Activated T-cell treated with anti-CD3 and anti-CD28 coated beads for 1 hour (primary cell): Measurements from ENCODE around the gene SLC16A14.
"Not testable (repeated sequence)": the region's sequence is repeated elsewhere in the genome, so short reads cannot be mapped to it uniquely, and the experiment has no call there.

ENCODE experiments used
- DNase-seq: peaks from one replicate; pipeline ENCODE4 v3.0.0-alpha.2; 2020; ENCODE audit warnings: low read depth

The SLC16A14 gene, protein sequence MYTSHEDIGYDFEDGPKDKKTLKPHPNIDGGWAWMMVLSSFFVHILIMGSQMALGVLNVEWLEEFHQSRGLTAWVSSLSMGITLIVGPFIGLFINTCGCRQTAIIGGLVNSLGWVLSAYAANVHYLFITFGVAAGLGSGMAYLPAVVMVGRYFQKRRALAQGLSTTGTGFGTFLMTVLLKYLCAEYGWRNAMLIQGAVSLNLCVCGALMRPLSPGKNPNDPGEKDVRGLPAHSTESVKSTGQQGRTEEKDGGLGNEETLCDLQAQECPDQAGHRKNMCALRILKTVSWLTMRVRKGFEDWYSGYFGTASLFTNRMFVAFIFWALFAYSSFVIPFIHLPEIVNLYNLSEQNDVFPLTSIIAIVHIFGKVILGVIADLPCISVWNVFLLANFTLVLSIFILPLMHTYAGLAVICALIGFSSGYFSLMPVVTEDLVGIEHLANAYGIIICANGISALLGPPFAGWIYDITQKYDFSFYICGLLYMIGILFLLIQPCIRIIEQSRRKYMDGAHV

DNA sequence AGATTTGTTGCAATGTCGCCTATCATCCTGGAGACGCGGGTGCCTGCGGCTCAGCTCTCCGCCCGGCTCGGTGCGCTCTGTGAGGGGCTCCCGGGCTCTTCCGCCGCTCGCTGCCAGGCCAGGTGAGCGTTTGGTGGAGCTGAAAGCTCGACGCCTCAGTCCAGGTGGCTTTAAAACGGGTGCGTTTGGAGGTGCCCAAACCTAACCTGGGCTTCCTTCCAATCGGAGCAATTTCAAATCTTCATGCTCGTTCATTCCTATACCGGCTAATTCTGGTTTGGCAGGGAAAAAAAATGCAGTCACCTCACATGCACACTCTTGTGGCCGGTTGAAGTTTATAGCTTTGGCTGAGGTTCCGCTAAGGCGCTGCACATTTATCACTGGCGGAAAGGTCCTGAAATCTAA is at the start of gene SLC16A14:
Gene SLC16A14, minus strand, starts transcription at position 274 of the 405 bp plus-strand sequence. CDS start 9,572 bp downstream, outside the sequence.
- peak; percentile 10 for DNase-seq

DNA sequence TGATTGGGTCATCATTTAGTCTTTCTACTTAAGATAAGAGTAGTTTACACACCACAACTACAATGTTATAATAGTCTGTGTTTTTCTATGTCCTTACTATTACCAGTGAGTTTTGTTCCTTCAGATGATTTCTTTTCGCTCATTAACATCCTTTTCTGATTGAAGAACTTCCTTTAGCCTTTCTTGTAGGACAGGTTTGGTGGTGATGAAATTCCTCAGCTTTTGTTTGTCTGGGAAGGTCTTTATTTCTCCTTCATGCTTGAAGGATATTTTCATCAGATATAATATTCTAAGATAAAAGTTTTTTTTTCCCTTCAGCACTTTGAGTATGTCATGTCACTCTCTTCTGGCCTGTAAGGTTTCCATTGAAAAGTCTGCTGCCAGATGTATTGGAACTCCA is 38.0 kb upstream of the SLC16A14 start:
- DNase-seq: no peak

DNA sequence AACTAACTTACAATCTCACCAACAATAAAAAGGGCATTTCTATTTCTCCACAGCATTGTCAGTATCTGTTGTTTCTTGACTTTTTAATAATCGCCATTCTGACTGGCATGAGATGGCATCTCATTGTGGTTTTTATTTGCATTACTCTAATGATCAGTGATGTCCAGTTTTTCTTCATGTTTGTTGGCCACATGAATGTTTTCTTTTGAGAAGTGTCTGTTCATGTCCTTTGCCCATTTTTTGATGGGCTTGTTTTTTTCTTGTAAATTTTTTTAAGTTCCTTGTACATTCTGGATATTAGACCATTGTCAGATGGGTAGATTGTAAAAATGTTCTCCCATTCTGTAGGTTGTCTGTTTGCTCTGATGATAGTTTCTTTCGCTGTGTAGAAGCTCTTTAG is 33.2 kb upstream of the SLC16A14 start:
- DNase-seq: not testable (repeated sequence)

DNA sequence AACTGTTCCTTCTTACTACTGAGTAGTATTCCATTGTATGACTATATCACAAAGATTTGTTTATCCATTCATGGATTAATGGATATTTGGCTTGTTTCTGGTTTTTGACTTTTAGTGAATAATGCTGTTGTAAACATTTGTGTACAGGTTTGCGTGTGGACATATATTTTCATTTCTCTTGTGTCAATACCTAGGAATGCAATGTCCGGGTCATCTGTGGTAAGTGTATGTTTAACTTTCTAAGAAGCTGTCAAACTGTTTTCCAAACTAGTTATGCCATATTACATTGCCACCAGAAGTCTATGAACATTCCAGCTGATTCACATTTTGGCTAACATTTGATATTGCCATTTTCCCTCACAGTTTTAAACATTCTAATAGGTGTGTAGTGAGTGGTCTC is 29.1 kb upstream of the SLC16A14 start:
- DNase-seq: no peak

DNA sequence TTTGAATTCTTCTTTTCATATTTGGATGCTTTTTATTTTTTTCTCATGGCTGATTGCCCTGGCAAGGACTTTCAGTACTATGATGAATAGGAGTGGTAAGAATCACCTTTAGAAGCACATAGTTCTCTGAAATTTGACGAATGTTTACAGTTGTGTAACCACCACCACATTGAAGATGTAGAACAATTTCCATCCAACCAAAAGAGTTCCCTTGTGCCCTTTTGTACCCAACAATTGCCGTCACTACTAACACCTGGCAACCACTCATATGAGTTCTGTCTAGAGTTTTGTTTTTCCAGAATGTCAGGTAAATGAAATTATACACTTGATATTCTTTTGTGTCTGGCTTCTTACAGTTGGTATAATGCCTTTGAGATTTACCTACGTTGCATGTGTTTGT is 28.7 kb upstream of the SLC16A14 start:
- DNase-seq: no peak

DNA sequence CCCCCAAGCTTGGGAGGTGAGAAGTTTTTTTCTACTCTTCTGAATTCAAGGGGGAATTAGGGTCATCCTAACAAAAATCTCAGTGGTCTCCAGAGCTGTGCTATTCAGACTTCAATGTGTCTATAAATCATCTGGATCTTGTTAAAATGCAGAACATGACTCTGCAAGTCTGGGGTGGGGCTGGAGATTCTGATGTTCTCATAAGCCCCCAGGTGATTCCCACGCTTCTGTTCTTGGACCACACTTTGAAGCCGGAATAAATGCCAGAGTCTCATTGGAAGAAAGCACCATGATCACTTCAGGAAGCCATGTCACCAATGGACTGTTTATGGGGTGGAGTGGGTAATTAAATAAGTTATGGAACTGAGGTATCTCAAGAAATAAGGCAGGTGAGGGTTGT is 22.2 kb upstream of the SLC16A14 start:
- no peak for DNase-seq

DNA sequence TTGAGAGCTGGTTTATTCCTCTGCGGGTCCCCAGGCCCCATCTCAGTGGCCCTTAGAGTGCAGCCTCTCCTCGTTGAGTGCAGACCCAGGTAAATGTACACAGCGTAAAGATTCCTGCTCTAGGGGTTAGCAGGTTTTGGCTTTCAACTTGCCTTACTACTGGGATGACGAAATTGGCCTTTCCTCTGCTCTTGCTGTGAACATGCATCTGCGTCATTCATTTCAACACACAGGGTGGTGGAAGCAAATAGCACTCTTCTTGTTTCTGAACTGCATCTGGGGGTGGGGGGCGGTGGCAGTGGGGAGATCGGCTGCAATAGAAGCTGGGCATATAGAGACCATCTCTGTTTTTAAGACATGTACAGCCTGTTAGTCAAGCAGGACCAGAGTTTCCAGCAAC is 16.5 kb upstream of the SLC16A14 start:
- no peak for DNase-seq

DNA sequence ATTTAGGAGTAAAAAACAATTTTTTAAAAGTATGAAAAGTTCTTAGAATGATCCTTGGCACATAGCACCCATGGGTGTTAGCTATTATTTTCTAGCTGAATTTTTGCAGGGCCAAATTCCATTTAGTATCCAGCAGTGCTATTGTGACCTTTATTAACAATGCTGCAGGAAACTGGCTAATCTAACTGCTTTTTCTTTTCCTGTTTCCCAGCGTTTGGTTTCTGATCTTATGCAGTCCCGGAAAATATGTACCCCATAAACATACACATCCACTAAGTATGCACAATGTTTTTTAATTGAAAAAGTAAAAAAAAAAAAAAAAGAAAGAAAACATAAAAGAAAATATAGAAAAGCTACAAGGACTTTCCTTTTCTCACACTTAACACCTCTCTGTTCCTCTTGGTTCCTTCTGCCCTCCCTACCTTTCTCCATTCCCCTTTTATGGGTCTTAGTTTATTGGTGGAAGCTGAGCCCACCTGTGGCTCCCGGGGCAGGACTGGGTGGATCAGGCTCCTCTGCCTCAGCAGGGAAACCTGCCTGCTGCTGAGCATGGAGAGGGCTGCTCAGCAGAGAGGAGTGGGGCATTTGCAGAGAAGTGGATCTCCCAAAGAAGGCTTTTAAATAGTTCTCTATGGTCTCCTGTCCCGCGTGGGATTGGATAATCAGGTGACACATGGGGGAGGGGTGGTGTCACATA is 9.3 kb upstream of the SLC16A14 start:
- no peak for DNase-seq

DNA sequence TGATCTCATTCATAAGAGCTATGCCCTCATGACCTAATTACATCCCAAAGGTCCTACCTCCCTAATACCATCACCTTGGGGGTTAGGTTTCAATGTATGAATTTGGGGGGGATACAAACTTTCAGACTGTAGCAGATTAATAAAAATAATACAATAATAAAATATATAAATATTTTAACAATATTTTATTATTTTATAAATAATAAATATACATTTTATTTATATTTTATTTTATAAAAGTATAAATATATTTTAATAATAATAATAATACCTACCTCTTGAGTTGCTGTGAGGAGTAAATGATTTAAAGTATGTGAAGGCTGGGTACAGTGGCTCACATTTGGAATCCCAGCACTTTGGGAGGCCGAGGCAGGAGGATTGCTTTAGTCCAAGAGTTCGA is 8.1 kb upstream of the SLC16A14 start:
- DNase-seq: no peak

DNA sequence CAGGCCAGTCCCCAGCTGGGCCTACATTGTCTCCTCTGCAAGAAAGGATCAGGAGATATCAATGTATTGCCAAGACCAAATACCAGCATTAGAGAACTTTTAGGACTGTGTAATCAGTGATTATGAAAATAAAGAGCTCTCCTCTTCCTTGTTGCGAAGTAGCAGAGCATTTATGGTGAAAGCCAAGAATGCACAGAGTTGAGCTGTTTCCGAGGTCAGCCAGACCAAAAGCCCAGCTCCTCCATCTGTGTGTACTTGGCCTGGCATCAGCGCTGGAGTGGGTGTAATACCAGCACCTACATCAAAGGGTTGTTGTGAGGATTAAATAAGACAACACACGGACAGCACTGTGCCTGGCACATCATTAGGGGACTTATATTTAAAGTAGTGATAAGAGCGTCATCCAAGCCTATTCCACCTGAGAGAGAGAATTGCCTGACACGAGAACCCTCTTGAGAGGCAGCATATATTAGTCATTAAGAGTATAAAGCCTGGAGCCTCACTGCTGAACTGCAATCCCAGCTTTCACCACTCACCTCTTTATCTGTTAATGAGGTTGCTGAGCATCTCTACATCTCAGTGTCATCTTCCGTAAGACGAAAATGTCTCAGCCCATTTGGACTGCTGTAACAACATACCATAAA is 7.4 kb upstream of the SLC16A14 start:
- no peak for DNase-seq

DNA sequence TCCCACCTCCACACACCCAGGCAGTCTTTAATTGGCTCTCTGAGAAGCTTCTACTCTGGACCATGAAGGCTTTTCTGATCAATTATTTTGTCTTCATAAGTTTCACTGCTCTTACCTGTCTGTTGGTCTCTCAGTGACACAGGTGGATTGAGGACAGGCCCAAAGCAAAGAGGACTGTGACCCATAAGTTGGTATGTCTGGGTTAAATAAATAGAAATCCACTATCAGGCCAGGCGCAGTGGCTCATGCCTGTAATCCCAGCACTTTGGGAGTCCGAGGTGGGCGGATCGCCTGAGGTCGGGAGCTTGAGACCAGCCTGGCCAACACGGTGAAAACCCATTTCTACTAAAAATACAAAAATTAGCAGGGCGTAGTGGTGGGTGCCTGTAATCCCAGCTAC is 2.7 kb upstream of the SLC16A14 start:
- DNase-seq: no peak

DNA sequence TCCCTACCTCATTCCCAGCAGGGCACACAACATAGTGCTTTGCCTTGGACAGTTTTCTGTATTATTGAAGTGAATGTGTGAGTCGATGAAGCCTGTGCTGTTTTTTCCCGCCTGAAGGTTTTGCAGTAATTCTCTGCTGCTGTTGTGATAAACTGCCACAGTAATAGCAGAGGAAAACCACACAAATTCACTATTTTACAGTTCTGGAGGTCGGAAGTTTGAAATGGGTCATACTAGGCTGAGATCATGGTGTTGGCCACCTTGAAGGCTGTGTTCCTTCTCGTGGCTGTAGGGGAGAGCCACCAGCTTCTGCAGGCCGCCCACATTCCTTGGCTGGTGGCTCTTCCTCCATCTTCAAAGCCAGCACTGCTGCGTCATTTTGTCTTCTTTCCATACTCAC is 678 bp upstream of the SLC16A14 start:
- DNase-seq: no peak

DNA sequence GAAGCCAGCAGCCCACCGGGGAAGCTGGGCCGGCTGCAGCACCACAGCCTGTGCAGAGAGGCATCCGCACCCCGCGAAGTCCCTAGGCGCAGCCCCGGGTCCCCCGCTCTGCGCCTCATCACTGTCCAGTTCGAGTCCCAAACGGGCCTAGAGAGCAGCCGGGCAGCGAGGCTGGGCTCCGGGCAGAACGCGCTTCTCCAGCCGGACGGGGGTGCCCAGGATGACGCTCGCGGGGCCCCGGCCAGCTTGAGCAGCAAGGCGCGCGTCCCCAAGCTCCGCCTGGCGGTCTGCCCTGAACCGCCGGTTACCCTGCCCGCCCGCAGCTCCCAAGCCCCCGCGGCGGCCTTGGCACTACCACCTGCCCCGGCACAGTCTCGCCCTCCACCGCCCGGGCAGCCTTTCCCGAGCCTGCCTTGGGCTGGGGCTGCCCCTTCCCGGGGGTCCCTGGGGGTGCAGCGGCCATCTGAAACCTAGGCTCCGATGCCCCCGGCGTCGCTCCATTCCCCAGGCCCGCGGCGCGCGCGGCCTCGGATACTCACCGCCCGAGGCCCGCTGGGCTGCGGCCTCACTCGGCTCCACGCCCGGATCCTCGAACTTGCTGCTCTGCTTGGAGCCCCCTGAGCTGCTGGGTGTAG is 591 bp downstream of the SLC16A14 start:
- peak; percentile 12 for DNase-seq

DNA sequence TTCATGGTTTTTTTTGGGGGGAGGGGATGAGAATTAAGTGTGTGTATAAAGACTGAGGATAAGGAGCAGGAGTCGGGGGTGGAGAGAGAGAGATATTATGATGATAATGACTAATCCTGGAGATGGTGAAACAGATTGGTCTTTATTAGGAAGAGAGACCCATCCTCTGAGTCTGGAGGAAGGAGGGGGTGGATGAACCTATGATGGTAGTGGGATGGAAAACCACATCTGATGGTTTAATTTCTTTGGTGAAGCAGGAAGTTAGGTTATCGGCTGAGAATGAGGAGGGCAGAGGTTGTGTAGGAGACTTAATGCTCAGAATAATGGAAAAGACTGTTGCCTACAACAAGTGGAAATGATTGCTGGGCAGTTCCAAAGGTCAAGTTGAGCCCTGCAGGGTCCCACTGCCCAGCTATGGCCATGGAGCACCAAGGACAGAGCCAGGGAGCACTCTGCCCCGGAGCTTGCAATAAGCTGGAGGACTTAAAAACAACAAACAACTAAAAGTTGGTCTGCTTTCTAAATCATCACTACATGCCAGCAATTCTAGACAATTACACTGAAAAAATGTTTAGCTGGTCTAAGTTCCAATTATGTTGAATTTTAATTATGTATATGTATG is 7.9 kb downstream of the SLC16A14 start:
- no peak for DNase-seq

DNA sequence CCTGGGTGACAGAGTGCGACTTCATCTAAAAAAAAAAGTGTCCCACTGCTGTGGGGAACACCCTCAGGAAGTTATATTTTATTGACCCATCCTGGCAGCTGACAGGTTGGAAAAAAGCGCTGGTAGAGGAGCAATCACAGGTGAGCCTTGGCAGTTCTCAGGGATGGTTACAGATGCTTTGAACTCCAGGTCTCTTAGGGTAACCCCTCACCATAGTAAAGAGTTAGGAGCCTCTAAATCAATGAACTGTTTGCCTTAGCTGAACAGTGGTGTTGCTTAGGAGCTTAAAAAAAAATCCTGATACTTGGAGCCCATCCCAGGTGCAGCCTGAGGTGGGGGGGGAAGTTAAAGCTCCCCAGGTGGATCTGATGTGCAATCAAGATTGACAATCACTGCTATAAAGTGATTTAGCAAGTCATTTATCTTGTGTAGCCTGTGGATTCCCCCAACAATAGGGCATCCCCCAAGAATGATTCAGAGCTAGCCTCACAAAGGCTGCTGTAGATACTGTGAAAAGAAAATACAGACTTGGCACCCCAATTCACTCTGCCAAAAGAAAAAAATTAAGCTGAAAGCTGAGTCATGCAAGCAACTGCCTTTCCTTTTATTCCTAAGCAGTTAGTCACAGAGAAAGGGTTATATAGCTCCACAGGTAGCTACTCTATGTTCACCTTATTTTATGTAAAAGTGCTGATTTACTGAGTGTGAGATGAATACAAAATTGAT is 14.8 kb downstream of the SLC16A14 start:
- DNase-seq: no peak

DNA sequence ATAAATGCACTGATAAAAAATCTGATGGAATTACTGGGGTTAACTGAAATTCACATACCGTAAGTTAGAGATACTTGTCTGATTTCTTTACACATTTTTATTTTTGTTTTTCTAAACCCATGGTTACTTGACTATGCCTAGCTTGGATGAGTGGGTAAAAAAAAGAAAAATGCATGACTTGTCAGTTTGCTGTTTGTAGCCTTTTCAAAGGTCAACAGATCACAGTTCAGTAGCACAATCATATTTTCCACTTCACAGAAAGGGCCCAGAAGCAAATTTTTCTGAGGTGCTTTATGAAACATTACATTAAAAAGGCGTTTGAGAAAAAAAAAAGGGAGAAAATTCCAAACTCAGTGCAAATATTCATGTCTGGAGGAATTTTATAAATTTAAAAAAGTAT is 16.4 kb downstream of the SLC16A14 start:
- DNase-seq: no peak

DNA sequence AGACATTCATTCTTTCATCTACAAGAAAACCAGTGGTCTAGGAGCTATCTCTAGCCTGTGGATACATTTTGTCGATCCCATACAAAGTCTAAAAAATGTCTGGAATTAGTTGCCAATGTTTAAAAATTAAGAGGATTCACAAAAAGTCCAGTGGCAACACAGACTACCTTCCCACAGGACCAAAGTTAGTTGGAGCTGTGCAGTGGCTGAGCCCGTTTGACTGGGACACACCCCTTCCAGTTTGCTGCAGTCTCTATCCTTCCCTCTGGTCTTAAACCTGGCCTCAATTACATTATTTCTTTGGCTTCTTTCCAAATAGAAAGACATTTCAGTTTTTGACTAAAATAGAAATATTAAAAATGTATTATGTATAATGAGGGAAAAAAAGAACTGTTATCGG is 18.6 kb downstream of the SLC16A14 start:
- no peak for DNase-seq

DNA sequence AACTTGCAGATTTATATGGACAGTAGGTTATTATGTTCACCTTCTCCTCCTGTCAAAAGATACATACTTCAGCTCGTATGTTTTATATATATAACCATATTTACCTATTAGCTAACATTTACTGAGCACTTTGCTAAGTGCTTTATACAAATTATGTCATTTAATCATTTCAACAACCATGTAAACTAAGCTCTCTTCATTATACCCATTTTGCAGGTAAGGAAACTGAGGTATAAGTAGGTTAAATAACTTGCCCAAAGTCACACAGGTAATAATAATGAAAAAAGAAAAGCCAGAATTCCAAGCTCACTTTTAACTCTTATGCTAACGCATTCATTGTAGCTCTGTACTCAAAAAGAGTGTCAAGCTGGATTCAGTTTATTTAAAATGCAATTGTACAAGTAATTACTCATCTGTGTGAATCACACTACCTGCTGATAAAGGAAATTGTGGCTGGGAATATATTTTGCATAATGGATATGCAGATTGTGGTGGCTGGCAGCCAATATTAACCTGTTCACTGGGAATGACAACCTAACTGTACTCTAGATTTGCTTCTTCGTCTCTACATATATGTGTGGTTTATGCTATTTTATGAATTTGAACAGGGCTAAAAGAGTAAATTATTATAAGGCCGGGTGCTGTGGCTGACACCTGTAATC is 20.6 kb downstream of the SLC16A14 start:
- DNase-seq: no peak

DNA sequence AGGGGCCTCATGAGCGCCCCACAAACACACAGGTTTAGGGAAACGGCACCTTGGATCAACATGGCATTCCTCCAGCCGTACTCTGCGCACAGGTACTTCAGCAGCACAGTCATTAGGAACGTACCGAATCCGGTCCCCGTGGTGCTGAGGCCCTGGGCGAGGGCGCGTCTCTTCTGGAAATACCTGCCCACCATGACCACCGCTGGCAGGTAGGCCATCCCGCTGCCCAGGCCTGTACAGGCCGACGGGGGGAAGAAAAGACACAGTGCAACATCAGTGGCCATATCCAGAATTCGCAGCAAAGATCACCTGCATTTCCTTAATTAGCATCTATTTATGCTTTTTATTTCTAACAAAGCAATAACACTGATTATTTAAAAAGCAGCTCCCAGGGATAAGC is 22.2 kb downstream of the SLC16A14 start:
- DNase-seq: no peak

DNA sequence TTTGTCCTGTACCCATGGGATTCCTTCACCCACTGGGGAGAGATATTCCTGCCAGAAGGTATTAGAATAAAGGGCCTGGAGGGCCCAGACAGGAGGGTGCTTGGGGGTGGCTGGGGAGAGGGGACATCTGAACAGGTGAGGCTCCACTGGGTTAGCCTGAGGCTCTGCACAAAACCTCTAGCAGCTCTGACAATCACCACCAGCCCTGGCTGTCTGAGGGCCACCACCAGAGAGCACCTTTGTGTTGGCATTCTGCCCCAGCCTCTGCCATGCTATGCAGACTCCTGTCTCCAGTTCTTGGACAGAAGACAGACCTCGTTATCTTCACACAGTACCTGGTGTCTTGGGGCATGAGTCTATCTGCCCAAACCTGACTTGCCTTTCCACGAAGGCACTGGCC is 25.3 kb downstream of the SLC16A14 start:
- no peak for DNase-seq

DNA sequence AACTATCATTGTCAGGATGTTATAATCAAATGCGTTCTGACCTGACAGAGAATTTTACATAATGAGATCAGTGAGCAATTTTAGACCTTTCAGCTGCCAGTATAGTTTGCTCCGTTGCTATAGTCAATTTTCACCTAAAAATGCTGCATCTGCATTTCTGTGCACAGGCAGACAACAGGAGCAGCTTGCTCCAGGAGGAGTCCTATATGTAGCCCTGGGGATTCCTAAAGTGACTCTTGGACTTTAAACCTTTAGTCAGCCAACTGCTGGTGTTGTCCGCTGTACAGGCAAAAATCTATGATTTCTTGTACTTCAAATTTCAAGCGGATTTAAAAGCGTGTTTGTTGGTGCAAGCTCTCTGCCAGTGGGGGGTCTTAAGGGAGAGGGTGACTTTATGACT is 25.7 kb downstream of the SLC16A14 start:
- DNase-seq: no peak
